CD4-positive, alpha-beta T cell treated with Interleukin-6 for 4 hours (primary cell): ENCODE data around the gene MAP3K5.
"Not testable (repeated sequence)": the region's sequence is repeated elsewhere in the genome, so short reads cannot be mapped to it uniquely, and the experiment has no call there.

Experiments
- DNase-seq: peaks from one replicate; pipeline ENCODE4 v3.0.0-alpha.2; 2020; ENCODE audit warnings: mixed read lengths

The MAP3K5 gene

GRCh38 chr6:136598048-136598447 lies 194.2 kb downstream of the MAP3K5 start:
- no peak for DNase-seq

- no peak for DNase-seq
These were observed 197.6 kb downstream of the MAP3K5 start for GRCh38 chr6:136594671-136595070.

- peak; percentile 4 for DNase-seq
These were observed 198.4 kb downstream of the MAP3K5 start for GRCh38 chr6:136593748-136594490.

GRCh38 chr6:136592930-136593673 lies 199.2 kb downstream of the MAP3K5 start:
- no peak for DNase-seq

- no peak for DNase-seq
These were observed 200.7 kb downstream of the MAP3K5 start for GRCh38 chr6:136591617-136592016.

- not testable (repeated sequence) for DNase-seq
These were observed 201.4 kb downstream of the MAP3K5 start for GRCh38 chr6:136590846-136591245.

- no peak for DNase-seq
These were observed 204.8 kb downstream of the MAP3K5 start for GRCh38 chr6:136587527-136587926.

- DNase-seq, result no peak
These were observed 206.0 kb downstream of the MAP3K5 start for GRCh38 chr6:136586295-136586694.

GRCh38 chr6:136585523-136585922 lies 206.8 kb downstream of the MAP3K5 start:
- not testable (repeated sequence) for DNase-seq

- not testable (repeated sequence) for DNase-seq
These were observed 208.0 kb downstream of the MAP3K5 start for GRCh38 chr6:136584290-136584689.

GRCh38 chr6:136582711-136583471 lies 209.4 kb downstream of the MAP3K5 start:
- no peak for DNase-seq

- no peak for DNase-seq
These were observed 212.5 kb downstream of the MAP3K5 start for GRCh38 chr6:136579800-136580199.

GRCh38 chr6:136576821-136577220 lies 215.5 kb downstream of the MAP3K5 start:
- no peak for DNase-seq

- DNase-seq, result no peak
These were observed 220.8 kb downstream of the MAP3K5 start for GRCh38 chr6:136571496-136571895.

- no peak for DNase-seq
These were observed 221.2 kb downstream of the MAP3K5 start for GRCh38 chr6:136571065-136571464.

GRCh38 chr6:136568129-136568528 lies 224.1 kb downstream of the MAP3K5 start:
- no peak for DNase-seq

GRCh38 chr6:136567688-136568087 lies 224.6 kb downstream of the MAP3K5 start:
- DNase-seq, result no peak

- DNase-seq, result no peak
These were observed 225.4 kb downstream of the MAP3K5 start for GRCh38 chr6:136566851-136567250.

GRCh38 chr6:136566007-136566487 lies 226.2 kb downstream of the MAP3K5 start:
- DNase-seq, result no peak

- no peak for DNase-seq
These were observed 228.1 kb downstream of the MAP3K5 start for GRCh38 chr6:136564180-136564579.

GRCh38 chr6:136563386-136564152 lies 228.7 kb downstream of the MAP3K5 start:
- no peak for DNase-seq

GRCh38 chr6:136562211-136562610 lies 230.1 kb downstream of the MAP3K5 start:
- DNase-seq, result no peak
